H1 (cell line): ENCODE data around the gene PRRG3. TPM values are rescaled to one million over a fixed set of nuclear protein-coding genes. Genes with fewer than 3 reads are reported as not detected.

Source experiments
- CTCF ChIP-seq, 3 experiments: IDR thresholded peaks; 1 replicate in 2 of 3; 2 replicates in 1 of 3; pipeline versions ENCODE4 v1.5.1 to v1.6.1; 2011; ENCODE audit warnings: low read length in 3 of 3, mild to moderate bottlenecking in 3 of 3, inconsistent platforms in 2 of 3, low read depth in 1 of 3, moderate library complexity in 1 of 3; ENCODE audit not compliant: insufficient read depth in 1 of 3; ENCODE audit errors: control extremely low read depth in 1 of 3
- EGR1 ChIP-seq: IDR thresholded peaks from 2 replicates; pipeline ENCODE4 v1.6.1; 2011; ENCODE audit warnings: low read depth, low read length, borderline replicate concordance
- MAFK ChIP-seq: IDR thresholded peaks from 2 replicates; pipeline ENCODE4 v1.6.1; 2012; ENCODE audit warnings: low read depth, mild to moderate bottlenecking, improper control_type of control experiment, low read length
- RBBP5 ChIP-seq: IDR thresholded peaks from 2 replicates; pipeline ENCODE4 v1.7.1; 2012; ENCODE audit warnings: low read depth, mild to moderate bottlenecking, inconsistent platforms, low read length, moderate library complexity, borderline replicate concordance
- RNF2 ChIP-seq: fragments of 200-900, 300-1000 bp; sonication (generic); IDR thresholded peaks from 2 replicates; pipeline ENCODE4 v1.7.1; 2016; ENCODE audit warnings: borderline replicate concordance, low read depth, mild to moderate bottlenecking, antibody characterized with exemption, low read length; ENCODE audit not compliant: poor library complexity, severe bottlenecking; ENCODE audit errors: missing control alignments
- TAF1 ChIP-seq: IDR thresholded peaks from 2 replicates; pipeline ENCODE4 v1.6.1; 2011; ENCODE audit warnings: mild to moderate bottlenecking, low read depth, low read length
- TCF12 ChIP-seq: IDR thresholded peaks from 2 replicates; pipeline ENCODE4 v1.6.1; 2011; ENCODE audit warnings: low read depth, mild to moderate bottlenecking, low read length
- TEAD4 ChIP-seq: IDR thresholded peaks from 2 replicates; pipeline ENCODE4 v1.6.1; 2012; ENCODE audit warnings: low read depth, low read length, inconsistent platforms, mixed read lengths
- polyA plus RNA-seq, 7 experiments: library from polyadenylated mRNA; depleted of rRNA in 3 of 7; stranded (reverse) in 5 of 7; unstranded in 2 of 7; fragments of >200 nt in 5 of 7; fragments of 200-250 nt in 2 of 7; gene quantifications; 1 replicate in 5 of 7; 2 replicates in 1 of 7; 4 replicates in 1 of 7; pipeline versions ENCODE4 v1.2.1 to v1.2.3, GENCODE V29; 2011 to 2013; ENCODE audit warnings: missing spikeins in 2 of 7, mixed read lengths in 2 of 7
- total RNA-seq: library from RNA; stranded (reverse); fragmentation: NEBNext Ultra II Directional; extraction: Animal tissue kit (Norgen Biotek cat#: 25700); gene quantifications from 2 replicates; pipeline ENCODE4 v1.2.1, GENCODE V29; 2021

The PRRG3 gene
- total and polyA plus RNA-seq, 2 of the 8 experiments (the other 6 are each of a cell fraction or from before 2014, with no cell fraction given): 4.2 to 5.4 TPM

- TF ChIP-seq CTCF (IDR thresholded peaks at IDR 0.05; ENCODE audit: control extremely low read depth in 1 of 3, insufficient read depth in 1 of 3, low read depth in 1 of 3, low read length in 3 of 3): no peak
- TF ChIP-seq EGR1: no peak
- TF ChIP-seq MAFK: no peak
- no peak for TF ChIP-seq TEAD4
- TF ChIP-seq TCF12: no peak
- TF ChIP-seq RBBP5: no peak
- TF ChIP-seq RNF2: no peak
- no peak for TF ChIP-seq TAF1
- TF ChIP-seq, all 59 proteins: peak for 0
Measured at GRCh38 chrX:151702026-151702714, 6.9 kb downstream of the PRRG3 start (continued).
